Activated T-helper 2 cell treated with anti-CD3 and anti-CD28 coated beads, Interferon-gamma antibody, Interleukin-2, Interleukin-4, amounts not matched to agents 10 μg/mL and 5 μg/mL and 100 μg/mL, durations not matched to agents 14 hours and 24 hours and 36 hours (primary cell): Measurements from ENCODE around the gene COL4A1. TPM values are rescaled to one million over a fixed set of nuclear protein-coding genes. Genes with fewer than 3 reads are reported as not detected.

Experiments
- DNase-seq: peaks from one replicate; pipeline ENCODE4 v3.0.0; 2021; ENCODE audit warnings: low spot score
- H3K27ac Mint-ChIP-seq: one replicate; pipeline ENCODE4 v1.8.0; 2021; ENCODE audit warnings: mixed read lengths
- H3K27me3 Mint-ChIP-seq: one replicate; pipeline ENCODE4 v1.8.0; 2021; ENCODE audit warnings: low read depth, mixed read lengths
- H3K36me3 Mint-ChIP-seq: one replicate; pipeline ENCODE4 v1.8.0; 2021; ENCODE audit warnings: low read depth, mixed read lengths
- H3K4me1 Mint-ChIP-seq: one replicate; pipeline ENCODE4 v1.8.0; 2021; ENCODE audit warnings: low read depth, mixed read lengths
- H3K4me3 Mint-ChIP-seq: one replicate; pipeline ENCODE4 v1.8.0; 2021; ENCODE audit warnings: low read depth, mild to moderate bottlenecking, moderate library complexity, mixed read lengths
- H3K9me3 Mint-ChIP-seq: one replicate; pipeline ENCODE4 v1.8.0; 2021; ENCODE audit warnings: mixed read lengths
- intact Hi-C: fragments of 100-400 bp; cut with micrococcal nuclease; formaldehyde crosslinking; loops from one replicate; pipeline ENCODE4 v1.15.1; 2023
- total RNA-seq: library from RNA; stranded (reverse); gene quantifications from 2 replicates; pipeline ENCODE4 v1.2.3, GENCODE V29; 2022

COL4A1 gene
- total RNA-seq, 1 donor from 2014 or later: not detected

DNA sequence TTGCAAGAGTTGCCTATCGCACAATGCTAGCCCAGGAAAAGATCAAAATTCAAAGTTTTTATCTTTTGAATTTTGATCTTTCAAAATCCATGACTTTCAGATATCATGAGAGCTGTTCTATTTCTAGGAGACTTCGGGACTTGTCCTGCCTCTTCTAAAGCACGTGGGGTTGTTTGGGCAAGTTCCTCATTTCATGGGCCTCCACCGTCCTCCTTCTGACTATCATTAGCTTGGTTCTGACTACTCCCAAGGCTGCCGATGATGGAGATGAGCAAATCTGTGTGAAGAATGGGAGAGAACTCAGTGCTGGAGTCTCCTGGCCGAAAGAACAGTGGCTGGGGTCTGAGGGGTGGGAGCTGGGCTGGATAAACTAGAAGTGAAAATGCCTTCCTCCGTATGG lies 86.5 kb downstream of the COL4A1 start:
- H3K9me3 Mint-ChIP-seq: no peaks in the 10 kb centered on the region
- H3K27ac Mint-ChIP-seq: no peak overlapping the region
- H3K4me3 Mint-ChIP-seq: no peak overlapping the region
- peaks cover 15% of the 10 kb centered on the region for H3K27me3 Mint-ChIP-seq
- intact Hi-C loops: loop anchor here (5.0 kb wide), 1 partner anchor 597 kb away; no protein-coding TSS in a partner anchor
- H3K4me1 Mint-ChIP-seq: no peaks in the 10 kb centered on the region
- no peaks in the 10 kb centered on the region for H3K36me3 Mint-ChIP-seq
- DNase-seq: no peak

- DNase-seq: no peak
- H3K4me1 Mint-ChIP-seq: no peaks in the 10 kb centered on the region
- intact Hi-C loops: no loop called here
- no peaks in the 10 kb centered on the region for H3K36me3 Mint-ChIP-seq
- no peak overlapping the region for H3K27ac Mint-ChIP-seq
- no peaks in the 10 kb centered on the region for H3K9me3 Mint-ChIP-seq
- no peak overlapping the region for H3K4me3 Mint-ChIP-seq
- peaks cover 15% of the 10 kb centered on the region for H3K27me3 Mint-ChIP-seq
Measured at GRCh38 chr13:110218581-110219201, 88.3 kb downstream of the COL4A1 start.

DNA sequence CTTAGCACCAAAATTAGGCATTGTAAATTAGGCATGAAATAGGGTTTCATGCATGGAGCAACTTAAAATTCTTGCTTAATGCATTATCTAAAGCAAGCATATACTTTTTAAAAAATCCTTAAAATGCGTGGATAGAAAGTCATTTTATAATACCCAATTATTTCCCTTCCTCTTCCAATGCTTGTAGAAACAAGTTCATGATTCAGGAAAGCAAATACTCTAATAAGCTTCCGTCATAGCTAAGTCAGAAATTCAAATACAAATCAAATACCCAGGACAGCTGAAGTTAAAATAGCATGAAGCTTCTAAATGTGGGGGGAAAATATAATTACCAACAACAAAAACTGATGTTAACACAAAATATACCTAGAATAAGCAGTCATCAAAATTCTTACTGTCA lies 89.1 kb downstream of the COL4A1 start:
- H3K36me3 Mint-ChIP-seq: no peaks in the 10 kb centered on the region
- no peak for DNase-seq
- no peaks in the 10 kb centered on the region for H3K9me3 Mint-ChIP-seq
- no peak overlapping the region for H3K27ac Mint-ChIP-seq
- H3K4me3 Mint-ChIP-seq: no peak overlapping the region
- H3K4me1 Mint-ChIP-seq: no peaks in the 10 kb centered on the region
- intact Hi-C loops: no loop called here
- peaks cover 13% of the 10 kb centered on the region for H3K27me3 Mint-ChIP-seq

DNA sequence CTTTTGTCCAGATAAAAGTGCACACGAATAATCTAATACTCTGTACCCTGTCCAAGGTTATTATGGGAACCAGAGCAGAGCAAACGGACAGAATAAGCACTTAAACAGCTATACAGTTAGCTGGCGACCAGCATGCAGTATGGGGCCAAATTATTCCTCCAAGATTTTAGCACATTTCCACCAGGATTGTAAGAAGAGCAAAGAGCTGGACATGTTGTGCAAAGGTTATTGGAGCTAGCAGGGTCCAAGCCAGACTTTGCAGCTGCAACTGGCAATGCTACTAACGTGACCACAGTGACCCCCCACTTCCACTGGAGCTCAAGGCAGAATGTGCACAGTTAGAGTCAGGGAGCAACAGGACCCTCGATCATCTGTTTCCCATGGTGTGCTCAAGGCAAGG lies 89.9 kb downstream of the COL4A1 start:
- DNase-seq: no peak
- Mint-ChIP-seq H3K27me3 (peaks cover 12% of the 10 kb centered on the region), H3K4me1 (no peaks in the 10 kb centered on the region), H3K27ac (no peak overlapping the region), H3K4me3 (no peak overlapping the region), H3K36me3 (no peaks in the 10 kb centered on the region), H3K9me3 (no peaks in the 10 kb centered on the region)
- intact Hi-C loops: no loop called here

GRCh38 chr13:110216398-110217041 lies 90.4 kb downstream of the COL4A1 start:
- DNase-seq: no peak
- no peak overlapping the region for H3K4me3 Mint-ChIP-seq
- peaks cover 6% of the 10 kb centered on the region for H3K27me3 Mint-ChIP-seq
- H3K4me1 Mint-ChIP-seq: no peaks in the 10 kb centered on the region
- no peaks in the 10 kb centered on the region for H3K9me3 Mint-ChIP-seq
- no peak overlapping the region for H3K27ac Mint-ChIP-seq
- intact Hi-C loops: no loop called here
- H3K36me3 Mint-ChIP-seq: no peaks in the 10 kb centered on the region

- Mint-ChIP-seq H3K27ac (no peak overlapping the region), H3K4me1 (no peaks in the 10 kb centered on the region), H3K9me3 (no peaks in the 10 kb centered on the region), H3K4me3 (no peak overlapping the region), H3K27me3 (peaks cover 3% of the 10 kb centered on the region), H3K36me3 (no peaks in the 10 kb centered on the region)
- intact Hi-C loops: no loop called here
- no peak for DNase-seq
Measured at GRCh38 chr13:110216006-110216397, 91.0 kb downstream of the COL4A1 start.

GRCh38 chr13:110215606-110216005 lies 91.4 kb downstream of the COL4A1 start:
- Mint-ChIP-seq H3K27ac (no peak overlapping the region), H3K4me3 (no peak overlapping the region), H3K27me3 (peaks cover 3% of the 10 kb centered on the region)

GRCh38 chr13:110214637-110215036 lies 92.3 kb downstream of the COL4A1 start:
- Mint-ChIP-seq H3K9me3 (no peaks in the 10 kb centered on the region), H3K36me3 (no peaks in the 10 kb centered on the region), H3K27ac (no peak overlapping the region), H3K4me1 (no peaks in the 10 kb centered on the region), H3K27me3 (peaks cover 2% of the 10 kb centered on the region), H3K4me3 (no peak overlapping the region)
- intact Hi-C loops: no loop called here
- DNase-seq: no peak

More at GRCh38 chr13:110215606-110216005, 91.4 kb downstream of the COL4A1 start:
- intact Hi-C loops: no loop called here
- DNase-seq: no peak
- H3K4me1 Mint-ChIP-seq: no peaks in the 10 kb centered on the region
- no peaks in the 10 kb centered on the region for H3K36me3 Mint-ChIP-seq
- H3K9me3 Mint-ChIP-seq: no peaks in the 10 kb centered on the region

DNA sequence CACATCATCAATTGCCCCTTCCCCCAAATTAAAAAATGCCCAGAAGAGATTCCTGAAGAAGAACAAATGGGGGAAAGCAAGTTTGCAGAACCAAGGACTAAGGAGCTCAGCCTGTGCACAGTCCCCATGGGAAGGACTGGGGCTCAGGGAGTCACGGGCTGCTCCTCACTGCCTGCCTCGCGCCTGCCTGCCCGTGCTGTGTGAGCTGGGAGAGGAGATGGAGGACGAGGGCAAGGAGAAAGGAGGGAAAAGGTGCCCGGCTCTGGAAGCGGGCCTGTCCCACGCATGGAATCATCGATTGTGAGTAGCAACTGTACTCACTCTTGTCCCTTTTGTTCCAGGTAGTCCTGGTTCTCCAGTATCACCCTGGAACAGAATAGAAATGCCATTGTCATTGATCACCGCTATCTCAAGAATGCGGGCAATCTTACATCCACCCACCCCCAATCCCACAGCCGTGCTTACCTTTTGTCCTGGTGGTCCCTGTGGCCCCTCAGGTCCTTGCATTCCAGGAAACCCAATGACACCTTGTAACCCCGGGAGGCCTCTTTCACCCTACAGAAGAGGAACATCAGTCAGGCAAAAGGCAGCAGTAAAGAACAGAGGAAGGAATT lies 93.4 kb downstream of the COL4A1 start:
- no peak overlapping the region for H3K27ac Mint-ChIP-seq
- H3K4me1 Mint-ChIP-seq: no peaks in the 10 kb centered on the region
- no peak overlapping the region for H3K4me3 Mint-ChIP-seq
- peaks cover 2% of the 10 kb centered on the region for H3K27me3 Mint-ChIP-seq
- intact Hi-C loops: no loop called here
- no peaks in the 10 kb centered on the region for H3K36me3 Mint-ChIP-seq
- H3K9me3 Mint-ChIP-seq: no peaks in the 10 kb centered on the region
- no peak for DNase-seq

GRCh38 chr13:110212529-110212928 lies 94.4 kb downstream of the COL4A1 start:
- H3K36me3 Mint-ChIP-seq: no peaks in the 10 kb centered on the region
- no peaks in the 10 kb centered on the region for H3K9me3 Mint-ChIP-seq
- DNase-seq: no peak
- no peaks in the 10 kb centered on the region for H3K27me3 Mint-ChIP-seq
- H3K4me1 Mint-ChIP-seq: no peaks in the 10 kb centered on the region
- intact Hi-C loops: no loop called here
- H3K27ac Mint-ChIP-seq: no peak overlapping the region
- no peak overlapping the region for H3K4me3 Mint-ChIP-seq

DNA sequence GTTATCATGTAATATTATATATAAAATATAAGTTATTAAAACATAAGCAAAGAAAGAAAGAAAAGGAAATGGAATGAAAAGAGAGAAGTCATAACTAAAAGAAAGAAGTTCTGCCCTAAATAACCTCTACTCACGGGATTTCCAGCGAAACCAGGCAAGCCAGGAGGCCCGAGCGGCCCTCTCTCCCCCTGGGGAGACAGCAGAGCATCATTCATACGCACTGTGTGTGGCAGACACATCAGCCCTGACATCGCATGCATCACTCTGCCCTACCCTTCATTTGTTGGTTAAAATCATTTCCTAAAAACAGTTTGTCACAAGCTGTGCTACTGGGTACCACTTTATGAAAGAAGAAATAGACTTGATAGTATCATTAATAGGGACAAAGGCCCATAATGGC lies 95.2 kb downstream of the COL4A1 start:
- Mint-ChIP-seq H3K27ac (no peak overlapping the region), H3K4me3 (no peak overlapping the region), H3K27me3 (no peaks in the 10 kb centered on the region), H3K4me1 (no peaks in the 10 kb centered on the region), H3K9me3 (no peaks in the 10 kb centered on the region), H3K36me3 (no peaks in the 10 kb centered on the region)
- intact Hi-C loops: no loop called here
- DNase-seq: no peak

DNA sequence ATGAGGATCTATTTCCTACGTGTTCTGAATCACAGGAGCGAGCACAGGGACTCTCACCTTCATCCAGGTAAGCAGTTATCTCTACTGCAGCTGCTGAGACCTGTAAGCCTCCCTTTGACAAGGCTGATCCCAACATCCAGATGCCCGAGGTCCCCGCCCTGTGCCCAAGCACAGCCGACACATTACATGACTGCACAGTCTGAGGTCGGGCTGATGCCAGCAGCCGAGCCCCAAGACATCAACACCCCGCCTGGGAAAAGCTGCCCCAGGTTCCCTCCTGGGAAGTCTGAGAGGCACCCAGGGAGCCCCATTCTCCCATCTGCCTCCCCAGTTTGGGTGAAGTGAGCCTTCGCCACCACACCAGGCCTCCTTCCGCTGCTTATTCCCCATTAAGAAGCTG lies 95.9 kb downstream of the COL4A1 start:
- Mint-ChIP-seq H3K27me3 (no peaks in the 10 kb centered on the region), H3K9me3 (no peaks in the 10 kb centered on the region), H3K36me3 (no peaks in the 10 kb centered on the region), H3K4me1 (no peaks in the 10 kb centered on the region), H3K27ac (no peak overlapping the region), H3K4me3 (no peak overlapping the region)
- intact Hi-C loops: no loop called here
- DNase-seq: no peak

DNA sequence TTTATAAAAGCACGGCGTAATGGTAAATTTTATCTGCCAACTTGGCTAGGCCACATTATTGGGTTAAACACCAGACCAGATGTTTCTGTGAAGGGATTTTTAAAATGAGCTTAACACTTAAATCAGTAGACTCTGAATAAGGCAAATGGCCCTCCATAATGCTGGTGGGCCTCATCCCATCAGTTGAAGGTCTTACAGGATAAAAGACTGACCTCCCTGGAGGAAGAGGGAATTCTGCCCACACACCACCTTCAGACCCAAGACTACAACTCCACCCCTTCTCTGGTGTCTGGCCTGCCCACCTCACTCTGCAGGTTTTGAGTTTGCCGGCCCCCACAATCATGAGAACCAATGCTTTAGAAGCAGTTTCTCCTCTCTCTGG lies 96.4 kb downstream of the COL4A1 start:
- H3K9me3 Mint-ChIP-seq: no peaks in the 10 kb centered on the region
- DNase-seq: no peak
- intact Hi-C loops: no loop called here
- H3K27me3 Mint-ChIP-seq: no peaks in the 10 kb centered on the region
- H3K4me1 Mint-ChIP-seq: no peaks in the 10 kb centered on the region
- no peak overlapping the region for H3K27ac Mint-ChIP-seq
- no peak overlapping the region for H3K4me3 Mint-ChIP-seq
- no peaks in the 10 kb centered on the region for H3K36me3 Mint-ChIP-seq
